Measurements from ENCODE around the gene VIPAS39.

The VIPAS39 gene

GRCh38 chr14:77457115-77457521, 283 bp downstream of the VIPAS39 start:
- peak overlapping the region; percentile 97 for H3K4me3 ChIP-seq (ENCODE audit: low read length)
- DNase-seq (ENCODE audit: low read depth) = no peak
- no peak for TF ChIP-seq CTCF (conservative IDR thresholded peaks at IDR 0.05; ENCODE audit: low read depth, low read length)

- DNase-seq (ENCODE audit: low read depth) = no peak
- TF ChIP-seq CTCF (conservative IDR thresholded peaks at IDR 0.05; ENCODE audit: low read depth, low read length) = no peak
- H3K4me3 ChIP-seq (ENCODE audit: low read length) = peak overlapping the region; percentile 97
Observed at GRCh38 chr14:77455966-77456640, 1.3 kb downstream of the VIPAS39 start.

- TF ChIP-seq CTCF (conservative IDR thresholded peaks at IDR 0.05; ENCODE audit: low read depth, low read length) = no peak
- no peak overlapping the region for H3K4me3 ChIP-seq (ENCODE audit: low read length)
- DNase-seq (ENCODE audit: low read depth) = no peak
Observed at GRCh38 chr14:77442196-77442595, 15.2 kb downstream of the VIPAS39 start.

- DNase-seq (ENCODE audit: low read depth) = no peak
- TF ChIP-seq CTCF (conservative IDR thresholded peaks at IDR 0.05; ENCODE audit: low read depth, low read length) = no peak
- H3K4me3 ChIP-seq (ENCODE audit: low read length) = no peak overlapping the region
Observed at GRCh38 chr14:77439861-77440260, 17.5 kb downstream of the VIPAS39 start.

- no peak overlapping the region for H3K4me3 ChIP-seq (ENCODE audit: low read length)
- TF ChIP-seq CTCF (conservative IDR thresholded peaks at IDR 0.05; ENCODE audit: low read depth, low read length) = no peak
- DNase-seq (ENCODE audit: low read depth) = no peak
Observed at GRCh38 chr14:77438596-77438995, 18.8 kb downstream of the VIPAS39 start.

GRCh38 chr14:77436042-77436441, 21.4 kb downstream of the VIPAS39 start:
- no peak for DNase-seq (ENCODE audit: low read depth)
- H3K4me3 ChIP-seq (ENCODE audit: low read length) = no peak overlapping the region
- TF ChIP-seq CTCF (conservative IDR thresholded peaks at IDR 0.05; ENCODE audit: low read depth, low read length) = no peak

GRCh38 chr14:77426396-77426795, 31.0 kb downstream of the VIPAS39 start:
- no peak for TF ChIP-seq CTCF (conservative IDR thresholded peaks at IDR 0.05; ENCODE audit: low read depth, low read length)
- DNase-seq (ENCODE audit: low read depth) = no peak
- no peak overlapping the region for H3K4me3 ChIP-seq (ENCODE audit: low read length)

Data from retinal pigment epithelial cell (primary cell).